ENCODE data around the gene FMO4. TPM values are rescaled to one million over a fixed set of nuclear protein-coding genes. Genes with fewer than 3 reads are reported as not detected.
"Not testable (repeated sequence)": the region's sequence is repeated elsewhere in the genome, so short reads cannot be mapped to it uniquely, and the experiment has no call there.

Gene FMO4
- polyA plus RNA-seq, 1 experiment: 1.2 TPM

- no peak for DNase-seq (ENCODE audit: low read depth, low spot score)
- CTCF ChIA-PET: no interaction called here
Observed at GRCh38 chr1:171379846-171380245, 65.9 kb downstream of the FMO4 start.

DNA sequence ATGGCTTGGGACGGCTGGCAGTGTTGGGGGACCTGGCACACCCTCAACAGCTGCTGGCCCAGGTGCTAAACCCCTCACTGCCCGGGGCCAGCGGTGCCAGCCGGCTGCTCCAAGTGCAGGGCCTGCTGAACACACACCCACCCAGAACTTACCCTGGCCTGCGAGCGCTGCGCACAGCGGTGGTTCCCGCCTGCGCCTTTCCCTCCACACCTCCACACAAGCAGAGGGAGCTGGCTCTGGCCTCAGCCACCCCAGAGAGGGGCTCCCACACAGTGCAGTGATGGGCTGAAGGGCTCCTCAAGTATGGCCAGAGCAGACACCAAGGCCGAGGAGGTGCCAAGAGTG lies 67.9 kb downstream of the FMO4 start:
- POLR2A ChIA-PET: no interaction called here
- Histone ChIP-seq H3K4me3 (ENCODE audit: low read depth, low read length) (no peak overlapping the region), H3K27ac (ENCODE audit: low read depth, low read length) (no peak overlapping the region), H3K9me3 (ENCODE audit: control insufficient read depth, insufficient read depth, low read length) (peaks cover 7% of the 10 kb centered on the region; the same call in 1 of the 2 replicates), H3K27me3 (ENCODE audit: control insufficient read depth, insufficient read depth, low read length) (no peaks in the 10 kb centered on the region)
- TF ChIP-seq, protein P1, sequence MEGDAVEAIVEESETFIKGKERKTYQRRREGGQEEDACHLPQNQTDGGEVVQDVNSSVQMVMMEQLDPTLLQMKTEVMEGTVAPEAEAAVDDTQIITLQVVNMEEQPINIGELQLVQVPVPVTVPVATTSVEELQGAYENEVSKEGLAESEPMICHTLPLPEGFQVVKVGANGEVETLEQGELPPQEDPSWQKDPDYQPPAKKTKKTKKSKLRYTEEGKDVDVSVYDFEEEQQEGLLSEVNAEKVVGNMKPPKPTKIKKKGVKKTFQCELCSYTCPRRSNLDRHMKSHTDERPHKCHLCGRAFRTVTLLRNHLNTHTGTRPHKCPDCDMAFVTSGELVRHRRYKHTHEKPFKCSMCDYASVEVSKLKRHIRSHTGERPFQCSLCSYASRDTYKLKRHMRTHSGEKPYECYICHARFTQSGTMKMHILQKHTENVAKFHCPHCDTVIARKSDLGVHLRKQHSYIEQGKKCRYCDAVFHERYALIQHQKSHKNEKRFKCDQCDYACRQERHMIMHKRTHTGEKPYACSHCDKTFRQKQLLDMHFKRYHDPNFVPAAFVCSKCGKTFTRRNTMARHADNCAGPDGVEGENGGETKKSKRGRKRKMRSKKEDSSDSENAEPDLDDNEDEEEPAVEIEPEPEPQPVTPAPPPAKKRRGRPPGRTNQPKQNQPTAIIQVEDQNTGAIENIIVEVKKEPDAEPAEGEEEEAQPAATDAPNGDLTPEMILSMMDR (IDR thresholded peaks at IDR 0.05; ENCODE audit: low read depth, low read length): no peak
- DNase-seq (ENCODE audit: low read depth, low spot score): no peak
- CTCF ChIA-PET: no interaction called here

More at GRCh38 chr1:171379846-171380245, 65.9 kb downstream of the FMO4 start:
- Histone ChIP-seq H3K9me3 (ENCODE audit: control insufficient read depth, insufficient read depth, low read length) (peaks cover 7% of the 10 kb centered on the region; the same call in 1 of the 2 replicates), H3K27ac (ENCODE audit: low read depth, low read length) (no peak overlapping the region), H3K27me3 (ENCODE audit: control insufficient read depth, insufficient read depth, low read length) (no peaks in the 10 kb centered on the region), H3K4me3 (ENCODE audit: low read depth, low read length) (no peak overlapping the region)
- POLR2A ChIA-PET: no interaction called here
- TF ChIP-seq, protein P1 (IDR thresholded peaks at IDR 0.05; ENCODE audit: low read depth, low read length): no peak

GRCh38 chr1:171384496-171384895 lies 70.5 kb downstream of the FMO4 start:
- DNase-seq (ENCODE audit: low read depth, low spot score): no peak
- Histone ChIP-seq H3K27me3 (ENCODE audit: control insufficient read depth, insufficient read depth, low read length) (no peaks in the 10 kb centered on the region), H3K4me3 (ENCODE audit: low read depth, low read length) (no peak overlapping the region), H3K27ac (ENCODE audit: low read depth, low read length) (no peak overlapping the region), H3K9me3 (ENCODE audit: control insufficient read depth, insufficient read depth, low read length) (peaks cover 7% of the 10 kb centered on the region; the same call in 1 of the 2 replicates)
- CTCF ChIA-PET: no interaction called here
- POLR2A ChIA-PET: no interaction called here
- TF ChIP-seq, protein P1 (IDR thresholded peaks at IDR 0.05; ENCODE audit: low read depth, low read length): no peak

DNA sequence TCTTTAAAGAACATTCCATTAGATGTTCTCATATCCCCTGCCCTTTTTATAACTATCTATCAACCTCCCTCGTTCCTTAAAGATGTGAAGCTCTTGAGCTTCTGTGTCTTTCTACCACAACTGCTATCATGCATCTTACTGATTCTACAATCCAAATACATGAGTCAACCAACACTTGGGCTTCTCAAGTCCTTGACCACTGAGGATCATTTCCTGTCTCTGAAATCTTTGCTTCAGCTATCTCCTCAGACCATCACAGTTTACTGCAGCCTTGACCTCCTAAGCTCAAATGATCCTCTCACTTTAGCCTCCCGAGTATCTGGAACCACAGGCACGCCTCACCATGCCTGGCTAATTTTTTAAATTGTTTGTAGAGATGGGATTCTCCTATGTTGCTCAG lies 75.2 kb downstream of the FMO4 start:
- Histone ChIP-seq H3K4me3 (ENCODE audit: low read depth, low read length) (no peak overlapping the region), H3K27me3 (ENCODE audit: control insufficient read depth, insufficient read depth, low read length) (no peaks in the 10 kb centered on the region), H3K27ac (ENCODE audit: low read depth, low read length) (no peak overlapping the region), H3K9me3 (ENCODE audit: control insufficient read depth, insufficient read depth, low read length) (no peaks in the 10 kb centered on the region)
- DNase-seq (ENCODE audit: low read depth, low spot score): no peak
- TF ChIP-seq, protein P1 (IDR thresholded peaks at IDR 0.05; ENCODE audit: low read depth, low read length): no peak
- ChIA-PET CTCF (no interaction called here), POLR2A (no interaction called here)

GRCh38 chr1:171390740-171391139 lies 76.8 kb downstream of the FMO4 start:
- POLR2A ChIA-PET: not testable (repeated sequence)

More at GRCh38 chr1:171390740-171391139, 76.8 kb downstream of the FMO4 start:
- CTCF ChIA-PET; H3K9me3 ChIP-seq (ENCODE audit: control insufficient read depth, insufficient read depth, low read length); H3K4me3 ChIP-seq (ENCODE audit: low read depth, low read length); H3K27me3 ChIP-seq (ENCODE audit: control insufficient read depth, insufficient read depth, low read length); DNase-seq (ENCODE audit: low read depth, low spot score); H3K27ac ChIP-seq (ENCODE audit: low read depth, low read length): not testable (repeated sequence)

Small RNA genes lying within 50 kb of the gene (small RNA-seq; reads per million reads assigned to genes)
- not detected for gene SRP14P4 (ENCODE audit: insufficient read length, low read depth)

Other genes starting within 250 kb of the FMO4 start
- gene FMO3, start 223.3 kb upstream of the FMO4 start, polyA plus RNA-seq (2011; rRNA removed): 2.8 and 3.0 TPM in 2 replicates
- 2.0 and 2.6 TPM in 2 replicates for gene FMO2, start 128.9 kb upstream of the FMO4 start, polyA plus RNA-seq (2011; rRNA removed)
- gene FMO1, start 65.7 kb upstream of the FMO4 start, polyA plus RNA-seq (2011; rRNA removed): not detected in 2 replicates
- 66.4 and 80.0 TPM in 2 replicates for gene PRRC2C, start 171.3 kb downstream of the FMO4 start, polyA plus RNA-seq (2011; rRNA removed)